ENCODE measurements around the gene GRB7. TPM values are rescaled to one million over a fixed set of nuclear protein-coding genes. Genes with fewer than 3 reads are reported as not detected.

Gene GRB7
- total RNA-seq, 1 experiment from 2014 or later = 98.6 TPM

GRCh38 chr17:39782980-39783379, 45.2 kb downstream of the GRB7 start:
- CTCF ChIA-PET = no interaction called here

GRCh38 chr17:39787041-39787440, 49.3 kb downstream of the GRB7 start:
- DNase-seq = no peak
- Mint-ChIP-seq H3K36me3 (ENCODE audit: insufficient read depth, unreplicated experiment) (peaks cover 7% of the 10 kb centered on the region), H3K27me3 (ENCODE audit: insufficient read depth, unreplicated experiment) (no peaks in the 10 kb centered on the region), H3K9me3 (ENCODE audit: unreplicated experiment) (no peaks in the 10 kb centered on the region), H3K4me3 (ENCODE audit: unreplicated experiment) (no peak overlapping the region), H3K27ac (ENCODE audit: unreplicated experiment) (no peak overlapping the region), H3K4me1 (ENCODE audit: low read depth, unreplicated experiment) (peaks cover 12% of the 10 kb centered on the region)
- H3K27me3 ChIP-seq (replicated peaks; ENCODE audit: control insufficient read depth, insufficient read depth, low read length) = no peaks in the 10 kb centered on the region
- H3K4me1 ChIP-seq = peaks cover 13% of the 10 kb centered on the region
- H3K36me3 ChIP-seq (ENCODE audit: control insufficient read depth, insufficient read depth, low read length) = no peaks in the 10 kb centered on the region
- ChIA-PET POLR2A (no interaction called here), CTCF (no interaction called here)
- TF ChIP-seq, protein P1, sequence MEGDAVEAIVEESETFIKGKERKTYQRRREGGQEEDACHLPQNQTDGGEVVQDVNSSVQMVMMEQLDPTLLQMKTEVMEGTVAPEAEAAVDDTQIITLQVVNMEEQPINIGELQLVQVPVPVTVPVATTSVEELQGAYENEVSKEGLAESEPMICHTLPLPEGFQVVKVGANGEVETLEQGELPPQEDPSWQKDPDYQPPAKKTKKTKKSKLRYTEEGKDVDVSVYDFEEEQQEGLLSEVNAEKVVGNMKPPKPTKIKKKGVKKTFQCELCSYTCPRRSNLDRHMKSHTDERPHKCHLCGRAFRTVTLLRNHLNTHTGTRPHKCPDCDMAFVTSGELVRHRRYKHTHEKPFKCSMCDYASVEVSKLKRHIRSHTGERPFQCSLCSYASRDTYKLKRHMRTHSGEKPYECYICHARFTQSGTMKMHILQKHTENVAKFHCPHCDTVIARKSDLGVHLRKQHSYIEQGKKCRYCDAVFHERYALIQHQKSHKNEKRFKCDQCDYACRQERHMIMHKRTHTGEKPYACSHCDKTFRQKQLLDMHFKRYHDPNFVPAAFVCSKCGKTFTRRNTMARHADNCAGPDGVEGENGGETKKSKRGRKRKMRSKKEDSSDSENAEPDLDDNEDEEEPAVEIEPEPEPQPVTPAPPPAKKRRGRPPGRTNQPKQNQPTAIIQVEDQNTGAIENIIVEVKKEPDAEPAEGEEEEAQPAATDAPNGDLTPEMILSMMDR (IDR thresholded peaks at IDR 0.05; ENCODE audit: insufficient read depth in 1 of 2, low read depth in 1 of 2, low read length in 1 of 2, severe bottlenecking in 1 of 2, unreplicated experiment in 1 of 2) = no peak
- no peak overlapping the region for H3K4me3 ChIP-seq (ENCODE audit: low read depth, low read length)
- H3K9me3 ChIP-seq = no peaks in the 10 kb centered on the region
- intact Hi-C loops (cut with micrococcal nuclease; ENCODE audit: unreplicated experiment) = no loop called here
- no TSS peak for BruUV-seq (replicated peaks)

More at GRCh38 chr17:39782980-39783379, 45.2 kb downstream of the GRB7 start:
- no peaks in the 10 kb centered on the region for H3K36me3 ChIP-seq (ENCODE audit: control insufficient read depth, insufficient read depth, low read length)
- Mint-ChIP-seq H3K9me3 (ENCODE audit: unreplicated experiment) (no peaks in the 10 kb centered on the region), H3K27ac (ENCODE audit: unreplicated experiment) (peak overlapping the region; percentile 52), H3K4me1 (ENCODE audit: low read depth, unreplicated experiment) (peaks cover 21% of the 10 kb centered on the region), H3K27me3 (ENCODE audit: insufficient read depth, unreplicated experiment) (no peaks in the 10 kb centered on the region), H3K36me3 (ENCODE audit: insufficient read depth, unreplicated experiment) (peaks cover 9% of the 10 kb centered on the region), H3K4me3 (ENCODE audit: unreplicated experiment) (peak overlapping the region; percentile 27)
- BruUV-seq (replicated peaks) = no TSS peak
- H3K9me3 ChIP-seq = no peaks in the 10 kb centered on the region
- intact Hi-C loops (cut with micrococcal nuclease; ENCODE audit: unreplicated experiment) = loop anchor here (5.0 kb wide), 1 partner anchor 144 kb away; the partner anchor contains the start of genes LRRC3C and ORMDL3
- no peaks in the 10 kb centered on the region for H3K27me3 ChIP-seq (replicated peaks; ENCODE audit: control insufficient read depth, insufficient read depth, low read length)
- no peak for DNase-seq
- no peak overlapping the region for H3K4me3 ChIP-seq (ENCODE audit: low read depth, low read length)
- peaks cover 24% of the 10 kb centered on the region for H3K4me1 ChIP-seq
- POLR2A ChIA-PET = no interaction called here
- TF ChIP-seq, protein P1 (IDR thresholded peaks at IDR 0.05; ENCODE audit: insufficient read depth in 1 of 2, low read depth in 1 of 2, low read length in 1 of 2, severe bottlenecking in 1 of 2, unreplicated experiment in 1 of 2) = no peak

DNA sequence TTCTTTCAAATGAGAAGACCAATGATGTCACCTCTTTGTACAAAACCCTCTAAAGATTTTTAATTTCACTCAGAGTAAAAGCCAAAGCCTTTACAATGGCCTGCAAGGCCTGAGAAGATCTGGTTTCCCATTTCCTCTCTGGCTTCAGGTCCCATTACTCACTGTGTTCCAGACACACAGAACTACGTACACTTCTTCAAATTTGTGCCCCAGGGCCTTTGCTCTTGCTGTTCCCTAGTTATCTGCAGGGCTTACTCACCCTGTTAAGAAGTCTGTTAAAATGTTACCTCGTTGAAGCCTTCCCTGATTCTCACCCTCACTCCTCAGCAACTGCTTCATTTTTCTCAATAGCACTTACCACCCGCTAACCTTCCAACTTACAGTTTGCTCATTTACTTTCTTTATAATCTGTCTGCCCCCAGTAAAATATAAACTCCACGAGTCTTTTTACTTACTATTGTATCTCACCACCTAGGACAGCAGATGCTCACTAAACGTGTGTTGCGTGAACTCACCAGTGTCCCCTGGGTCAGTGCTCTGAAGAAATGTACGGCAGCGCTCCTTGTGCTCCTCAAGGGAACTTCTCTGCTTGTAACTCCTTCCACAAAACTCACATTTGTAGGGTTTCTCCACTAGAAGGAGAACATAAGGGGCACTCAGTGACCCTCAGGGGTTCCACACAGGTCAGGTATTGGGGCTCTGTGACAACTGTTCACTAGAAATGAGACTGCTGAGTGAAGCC, 50.2 kb downstream of the GRB7 start:
- Histone ChIP-seq H3K27me3 (replicated peaks; ENCODE audit: control insufficient read depth, insufficient read depth, low read length) (no peaks in the 10 kb centered on the region), H3K4me3 (ENCODE audit: low read depth, low read length) (no peak overlapping the region), H3K4me1 (peaks cover 4% of the 10 kb centered on the region), H3K36me3 (ENCODE audit: control insufficient read depth, insufficient read depth, low read length) (no peaks in the 10 kb centered on the region), H3K9me3 (no peaks in the 10 kb centered on the region)
- Mint-ChIP-seq H3K27ac (ENCODE audit: unreplicated experiment) (no peak overlapping the region), H3K9me3 (ENCODE audit: unreplicated experiment) (no peaks in the 10 kb centered on the region), H3K4me3 (ENCODE audit: unreplicated experiment) (no peak overlapping the region), H3K36me3 (ENCODE audit: insufficient read depth, unreplicated experiment) (no peaks in the 10 kb centered on the region), H3K27me3 (ENCODE audit: insufficient read depth, unreplicated experiment) (no peaks in the 10 kb centered on the region), H3K4me1 (ENCODE audit: low read depth, unreplicated experiment) (peaks cover 3% of the 10 kb centered on the region)
- DNase-seq = no peak
- ChIA-PET CTCF (no interaction called here), POLR2A (no interaction called here)
- intact Hi-C loops (cut with micrococcal nuclease; ENCODE audit: unreplicated experiment) = no loop called here
- no TSS peak for BruUV-seq (replicated peaks)
- TF ChIP-seq, protein P1 (IDR thresholded peaks at IDR 0.05; ENCODE audit: insufficient read depth in 1 of 2, low read depth in 1 of 2, low read length in 1 of 2, severe bottlenecking in 1 of 2, unreplicated experiment in 1 of 2) = no peak
